Esophagus muscularis mucosa (tissue), 3 donors: ENCODE data around the gene PBXIP1.

ENCODE experiments used
- POLR2A ChIP-seq: fragments of 450-650 bp; IDR thresholded peaks from one replicate; pipeline ENCODE4 v1.6.1; 2017; ENCODE audit warnings: antibody characterized with exemption, moderate library complexity, mild to moderate bottlenecking, low read depth
- TF ChIP-seq, protein P1 (sequence below), 3 experiments: fragments of 200-600 bp in 2 of 3; fragments of 450-650 bp in 1 of 3; sonication (generic) in 2 of 3; IDR thresholded peaks; one replicate each; pipeline ENCODE4 v1.5.1; 2017 to 2019; ENCODE audit warnings: antibody characterized with exemption in 3 of 3, mild to moderate bottlenecking in 2 of 3, moderate library complexity in 1 of 3

DNA sequence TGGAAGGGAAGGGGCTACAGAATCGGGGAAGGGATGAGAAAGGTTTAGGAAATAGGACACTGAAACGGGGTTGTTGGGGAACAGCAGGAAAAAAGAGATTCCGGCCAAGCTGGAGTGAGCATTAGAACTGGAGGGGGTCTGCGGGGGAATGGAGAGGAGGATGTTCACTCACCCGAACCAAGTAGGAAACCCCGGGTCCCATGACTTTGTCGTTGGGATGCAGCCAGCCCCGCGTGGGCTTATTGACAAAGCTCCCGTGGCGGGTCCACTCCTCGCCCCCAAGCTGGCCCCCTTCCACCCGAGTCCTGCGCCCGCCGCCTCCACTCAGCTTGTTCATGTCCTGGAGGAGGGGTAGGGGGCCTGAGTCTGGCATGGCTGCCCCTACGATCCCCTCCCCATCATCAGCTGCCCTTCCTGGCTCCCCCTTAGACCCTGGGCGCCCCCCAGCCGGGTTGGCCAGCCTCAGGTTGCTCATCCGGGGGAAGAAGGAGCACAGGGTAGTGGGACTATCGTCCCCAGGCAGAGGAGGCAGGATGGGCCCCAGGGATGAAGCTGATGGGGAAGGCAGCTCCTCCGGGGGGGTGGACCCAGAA, 14.1 kb upstream of the PBXIP1 start:
- TF ChIP-seq, protein P1, sequence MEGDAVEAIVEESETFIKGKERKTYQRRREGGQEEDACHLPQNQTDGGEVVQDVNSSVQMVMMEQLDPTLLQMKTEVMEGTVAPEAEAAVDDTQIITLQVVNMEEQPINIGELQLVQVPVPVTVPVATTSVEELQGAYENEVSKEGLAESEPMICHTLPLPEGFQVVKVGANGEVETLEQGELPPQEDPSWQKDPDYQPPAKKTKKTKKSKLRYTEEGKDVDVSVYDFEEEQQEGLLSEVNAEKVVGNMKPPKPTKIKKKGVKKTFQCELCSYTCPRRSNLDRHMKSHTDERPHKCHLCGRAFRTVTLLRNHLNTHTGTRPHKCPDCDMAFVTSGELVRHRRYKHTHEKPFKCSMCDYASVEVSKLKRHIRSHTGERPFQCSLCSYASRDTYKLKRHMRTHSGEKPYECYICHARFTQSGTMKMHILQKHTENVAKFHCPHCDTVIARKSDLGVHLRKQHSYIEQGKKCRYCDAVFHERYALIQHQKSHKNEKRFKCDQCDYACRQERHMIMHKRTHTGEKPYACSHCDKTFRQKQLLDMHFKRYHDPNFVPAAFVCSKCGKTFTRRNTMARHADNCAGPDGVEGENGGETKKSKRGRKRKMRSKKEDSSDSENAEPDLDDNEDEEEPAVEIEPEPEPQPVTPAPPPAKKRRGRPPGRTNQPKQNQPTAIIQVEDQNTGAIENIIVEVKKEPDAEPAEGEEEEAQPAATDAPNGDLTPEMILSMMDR (IDR thresholded peaks at IDR 0.05), result no peak
- TF ChIP-seq POLR2A, result no peak
